K562 (cell line): ENCODE measurements around the gene ZNF516. TPM values are rescaled to one million over a fixed set of nuclear protein-coding genes. Genes with fewer than 3 reads are reported as not detected.

ENCODE experiments used
- ATAC-seq: fragments of 200-7000 bp; cut with Tn5 transposase; 3 replicates; pipeline ENCODE4 v1.9.1; 2020; ENCODE audit warnings: moderate library complexity
- BruUV-seq: library from RNA; stranded (reverse); fragments of 400-500 nt; replicated peaks from 2 replicates; lab custom pipeline; 2021; lab: Mats Ljungman, UMichigan
- CTCF ChIA-PET: fragments of 300-600 bp; formaldehyde crosslinking; extraction: SDS; loops from one replicate; lab custom pipeline; 2021; ENCODE audit warnings: low intra/inter-chr PET ratio; lab: Yijun Ruan, JAX
- POLR2A ChIA-PET: fragments of 300-600, 350-650 bp; sonication (Branson Sonifier 250); formaldehyde crosslinking; extraction: SDS; loops from one replicate; lab custom pipeline; 2021; ENCODE audit warnings: antibody characterized with exemption, inconsistent platforms; lab: Yijun Ruan, JAX
- DNase-seq, 4 experiments: peaks; one replicate each; pipeline versions ENCODE4 v3.0.0 to v3.0.0-alpha.2; 2011 to 2018; ENCODE audit warnings: low spot score in 3 of 4, mixed read lengths in 3 of 4; ENCODE audit errors: extremely low read depth in 1 of 4
- FAIRE-seq: peaks from 2 replicates; lab custom pipeline; 2011; peaks lifted over from hg19 to GRCh38; lab: Jason Lieb, UNC
- H2AFZ ChIP-seq: 2 replicates; pipeline ENCODE4 v1.6.0; 2011; ENCODE audit warnings: low read depth, low read length, control low read depth, inconsistent platforms
- H3K27ac ChIP-seq: fragments of 200-600 bp; 3 replicates; pipeline ENCODE4 v1.8.0; 2011; ENCODE audit warnings: low read depth, mild to moderate bottlenecking, control low read depth, inconsistent platforms, low read length, moderate library complexity, mixed read lengths; ENCODE audit errors: extremely low read depth
- H3K27me3 ChIP-seq, 2 experiments: fragments of 300-600 bp in 1 of 2; 2 replicates in 1 of 2; 3 replicates in 1 of 2; pipeline versions ENCODE4 v1.6.0 to v1.8.0; 2011; ENCODE audit warnings: inconsistent platforms in 2 of 2, low read length in 2 of 2, mild to moderate bottlenecking in 1 of 2, mixed read lengths in 1 of 2, moderate library complexity in 1 of 2; ENCODE audit not compliant: control insufficient read depth in 2 of 2, insufficient read depth in 2 of 2
- H3K36me3 ChIP-seq: fragments of 300-600 bp; 3 replicates; pipeline ENCODE4 v1.8.0; 2011; ENCODE audit warnings: mild to moderate bottlenecking, low read length, inconsistent platforms; ENCODE audit not compliant: control insufficient read depth, insufficient read depth
- H3K4me1 ChIP-seq, 2 experiments: fragments of 200-600 bp in 1 of 2; replicated peaks in 1 of 2; 2 replicates in 1 of 2; 3 replicates in 1 of 2; pipeline versions ENCODE4 v1.5.1 to v1.8.0; 2011; ENCODE audit warnings: inconsistent platforms in 2 of 2, low read length in 2 of 2, mild to moderate bottlenecking in 1 of 2, mixed read lengths in 1 of 2, moderate library complexity in 1 of 2; ENCODE audit not compliant: control insufficient read depth in 2 of 2, insufficient read depth in 2 of 2
- H3K4me2 ChIP-seq: 2 replicates; pipeline ENCODE4 v1.6.1; 2011; ENCODE audit warnings: low read length, control low read depth, inconsistent platforms, mixed read lengths; ENCODE audit not compliant: insufficient read depth
- H3K4me3 ChIP-seq: fragments of 200-600 bp; sonication (generic), shearing (Covaris generic); 2 replicates; pipeline ENCODE4 v1.5.1; 2016; ENCODE audit warnings: control low read depth, inconsistent platforms
- H3K79me2 ChIP-seq: fragments of 200-600 bp; 3 replicates; pipeline ENCODE4 v1.8.0; 2011; ENCODE audit warnings: low read length, inconsistent platforms; ENCODE audit not compliant: control insufficient read depth, insufficient read depth
- H3K9ac ChIP-seq, 2 experiments: 2 replicates each; pipeline versions ENCODE4 v1.6.0 to v1.6.1; 2011; ENCODE audit warnings: low read depth in 2 of 2, low read length in 2 of 2, control low read depth in 1 of 2, inconsistent platforms in 1 of 2, mild to moderate bottlenecking in 1 of 2, mixed read lengths in 1 of 2; ENCODE audit not compliant: insufficient read depth in 1 of 2
- H3K9me1 ChIP-seq: one replicate; pipeline ENCODE4 v1.6.0; 2011; ENCODE audit warnings: inconsistent platforms, mild to moderate bottlenecking, low read length, moderate library complexity; ENCODE audit not compliant: control insufficient read depth, insufficient read depth
- H3K9me3 ChIP-seq: replicated peaks from 2 replicates; pipeline ENCODE4 v1.5.1; 2011; ENCODE audit warnings: low read depth, low read length, inconsistent platforms; ENCODE audit not compliant: control insufficient read depth, insufficient read depth
- H4K20me1 ChIP-seq: replicated peaks from 2 replicates; pipeline ENCODE4 v1.6.1; 2011; ENCODE audit warnings: low read length, inconsistent platforms, mixed read lengths; ENCODE audit not compliant: control insufficient read depth, insufficient read depth
- CSDE1 ChIP-seq, 2 experiments: fragments of 450-650 bp; IDR thresholded peaks; 2 replicates each; pipeline ENCODE4 v1.6.1; 2016; ENCODE audit warnings: mild to moderate bottlenecking in 1 of 2
- ESRRB ChIP-seq: fragments of 250-450 bp; sonication (Bioruptor Pico); IDR thresholded peaks from 2 replicates; pipeline ENCODE4 v1.5.0; 2020; ENCODE audit warnings: mild to moderate bottlenecking, moderate library complexity, borderline replicate concordance
- GABPB1 ChIP-seq: sonication (generic); formaldehyde crosslinking; IDR thresholded peaks from 2 replicates; pipeline ENCODE4 v1.8.0; 2022; ENCODE audit warnings: mild to moderate bottlenecking, missing genetic modification reagents
- PURB ChIP-seq: sonication (generic); formaldehyde crosslinking; IDR thresholded peaks from 2 replicates; pipeline ENCODE4 v1.9.0; 2021; ENCODE audit warnings: low read depth, mild to moderate bottlenecking, missing genetic modification reagents
- RBM39 ChIP-seq: fragments of 200-400 bp; formaldehyde crosslinking; optimal IDR thresholded peaks from 2 replicates; pipeline ENCODE3; 2018; ENCODE audit warnings: low read depth, low read length
- ZNF224 ChIP-seq: sonication (generic); formaldehyde crosslinking; IDR thresholded peaks from 2 replicates; pipeline ENCODE4 v1.8.0; 2022; ENCODE audit warnings: mild to moderate bottlenecking, missing genetic modification reagents
- WGBS: fragments of 100-300 bp; shearing (Covaris generic); methylation state at CpG from one replicate; pipeline ENCODE4 v1.1.6; 2016; ENCODE audit warnings: low coverage, mixed read lengths; ENCODE audit not compliant: insufficient coverage; ENCODE audit errors: missing lambda C conversion rate; 5-methylcytosine and 5-hydroxymethylcytosine counted together
- in situ Hi-C: fragments of 300-500 bp; cut with MboI; formaldehyde crosslinking; loops from 4 replicates; pipeline ENCODE4 v1.15.0; 2018; ENCODE audit warnings: inconsistent platforms, mixed read lengths
- intact Hi-C: fragments of 100-400 bp; cut with micrococcal nuclease; formaldehyde crosslinking; loops from 2 replicates; pipeline ENCODE4 v1.14.2; 2022
- polyA plus RNA-seq, 8 experiments: library from polyadenylated mRNA; depleted of rRNA in 4 of 8; stranded (reverse) in 5 of 8; unstranded in 3 of 8; fragments of >200 nt; fragmentation: Nextera tagmentation in 2 of 8; fragmentation: Illumina TruSeq in 1 of 8; extraction: Ambion mirVana in 2 of 8; extraction: Trizol in 1 of 8; gene quantifications; 2 replicates each; pipeline versions ENCODE4 v1.2.1 to v1.2.3, GENCODE V29; 2011 to 2014; ENCODE audit warnings: inconsistent platforms in 1 of 8, missing spikeins in 1 of 8
- total RNA-seq, 7 experiments: library from RNA; depleted of rRNA in 6 of 7; stranded (reverse); fragments of >200 nt in 6 of 7; fragmentation: Illumina TruSeq in 2 of 7; extraction: Trizol in 2 of 7; gene quantifications; 2 replicates each; pipeline versions ENCODE4 v1.2.1 to v1.2.3, GENCODE V29; 2011 to 2021; ENCODE audit warnings: low replicate concordance in 1 of 7
- TF ChIP-seq, protein P1 (sequence below): IDR thresholded peaks from 2 replicates; pipeline ENCODE4 v1.6.1; 2011; ENCODE audit not compliant: insufficient read length; ENCODE audit errors: extremely low read depth
- TF ChIP-seq, protein P2 (sequence below), 2 experiments: fragments of 450-650 bp; formaldehyde crosslinking in 1 of 2; IDR thresholded peaks; 2 replicates each; pipeline versions ENCODE4 v1.4.0 to v1.6.1; 2014 to 2020; ENCODE audit warnings: mild to moderate bottlenecking in 2 of 2, borderline replicate concordance in 1 of 2, low read depth in 1 of 2
- TF ChIP-seq, protein P3 (sequence below): fragments of 200-800 bp; sonication (Bioruptor generic); IDR thresholded peaks from 2 replicates; pipeline ENCODE4 v1.6.1; 2017; ENCODE audit warnings: missing genetic modification characterization, missing compliant biosample characterization

ZNF516 gene
- total and polyA plus RNA-seq, 9 of the 15 experiments (the other 6 are each of a cell fraction or from before 2014, with no cell fraction given) = 0.04 to 0.20 (median 0.08) TPM; not detected in 3

- ChIA-PET POLR2A (no interaction called here), CTCF (interaction anchor here (2.2 kb wide), 1 partner anchor 312 kb away, joined by 19 read pairs; no protein-coding TSS in a partner anchor)
- Histone ChIP-seq H2AFZ (no peak overlapping the region), H3K4me1 (peaks cover 0 to 5% of the 10 kb centered on the region in 2 experiments; a peak in 1 of 5 replicates), H3K9ac (no peak overlapping the region), H3K79me2 (no peaks in the 10 kb centered on the region), H3K27me3 (peaks cover 0 to 5% of the 10 kb centered on the region in 2 experiments; a peak in 1 of 5 replicates), H3K36me3 (no peaks in the 10 kb centered on the region), H3K4me2 (no peak overlapping the region), H3K27ac (no peak overlapping the region), H3K9me1 (no peaks in the 10 kb centered on the region), H3K9me3 (no peaks in the 10 kb centered on the region), H4K20me1 (no peaks in the 10 kb centered on the region), H3K4me3 (no peak overlapping the region)
- WGBS = 2% methylated on average over 4 of the region's 5 CpGs
- intact Hi-C loops = loop anchor here (5.0 kb wide), 1 partner anchor 290 kb away; no protein-coding TSS in a partner anchor
- in situ Hi-C loops = no loop called here
- ATAC-seq (no peak), FAIRE-seq (no peak), DNase-seq (no peak)
- BruUV-seq = no TSS peak
- TF ChIP-seq, protein P1, sequence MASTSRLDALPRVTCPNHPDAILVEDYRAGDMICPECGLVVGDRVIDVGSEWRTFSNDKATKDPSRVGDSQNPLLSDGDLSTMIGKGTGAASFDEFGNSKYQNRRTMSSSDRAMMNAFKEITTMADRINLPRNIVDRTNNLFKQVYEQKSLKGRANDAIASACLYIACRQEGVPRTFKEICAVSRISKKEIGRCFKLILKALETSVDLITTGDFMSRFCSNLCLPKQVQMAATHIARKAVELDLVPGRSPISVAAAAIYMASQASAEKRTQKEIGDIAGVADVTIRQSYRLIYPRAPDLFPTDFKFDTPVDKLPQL = no peak
- no peak for TF ChIP-seq ESRRB
- TF ChIP-seq PURB (CRISPR knock-in tag) = no peak
- TF ChIP-seq, protein P2, sequence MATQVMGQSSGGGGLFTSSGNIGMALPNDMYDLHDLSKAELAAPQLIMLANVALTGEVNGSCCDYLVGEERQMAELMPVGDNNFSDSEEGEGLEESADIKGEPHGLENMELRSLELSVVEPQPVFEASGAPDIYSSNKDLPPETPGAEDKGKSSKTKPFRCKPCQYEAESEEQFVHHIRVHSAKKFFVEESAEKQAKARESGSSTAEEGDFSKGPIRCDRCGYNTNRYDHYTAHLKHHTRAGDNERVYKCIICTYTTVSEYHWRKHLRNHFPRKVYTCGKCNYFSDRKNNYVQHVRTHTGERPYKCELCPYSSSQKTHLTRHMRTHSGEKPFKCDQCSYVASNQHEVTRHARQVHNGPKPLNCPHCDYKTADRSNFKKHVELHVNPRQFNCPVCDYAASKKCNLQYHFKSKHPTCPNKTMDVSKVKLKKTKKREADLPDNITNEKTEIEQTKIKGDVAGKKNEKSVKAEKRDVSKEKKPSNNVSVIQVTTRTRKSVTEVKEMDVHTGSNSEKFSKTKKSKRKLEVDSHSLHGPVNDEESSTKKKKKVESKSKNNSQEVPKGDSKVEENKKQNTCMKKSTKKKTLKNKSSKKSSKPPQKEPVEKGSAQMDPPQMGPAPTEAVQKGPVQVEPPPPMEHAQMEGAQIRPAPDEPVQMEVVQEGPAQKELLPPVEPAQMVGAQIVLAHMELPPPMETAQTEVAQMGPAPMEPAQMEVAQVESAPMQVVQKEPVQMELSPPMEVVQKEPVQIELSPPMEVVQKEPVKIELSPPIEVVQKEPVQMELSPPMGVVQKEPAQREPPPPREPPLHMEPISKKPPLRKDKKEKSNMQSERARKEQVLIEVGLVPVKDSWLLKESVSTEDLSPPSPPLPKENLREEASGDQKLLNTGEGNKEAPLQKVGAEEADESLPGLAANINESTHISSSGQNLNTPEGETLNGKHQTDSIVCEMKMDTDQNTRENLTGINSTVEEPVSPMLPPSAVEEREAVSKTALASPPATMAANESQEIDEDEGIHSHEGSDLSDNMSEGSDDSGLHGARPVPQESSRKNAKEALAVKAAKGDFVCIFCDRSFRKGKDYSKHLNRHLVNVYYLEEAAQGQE (IDR thresholded peaks at IDR 0.05; ENCODE audit: borderline replicate concordance) = no peak
- TF ChIP-seq, protein P2 (CRISPR knock-in tag; IDR thresholded peaks at IDR 0.05; ENCODE audit: low read depth) = no peak
- TF ChIP-seq, protein P3, sequence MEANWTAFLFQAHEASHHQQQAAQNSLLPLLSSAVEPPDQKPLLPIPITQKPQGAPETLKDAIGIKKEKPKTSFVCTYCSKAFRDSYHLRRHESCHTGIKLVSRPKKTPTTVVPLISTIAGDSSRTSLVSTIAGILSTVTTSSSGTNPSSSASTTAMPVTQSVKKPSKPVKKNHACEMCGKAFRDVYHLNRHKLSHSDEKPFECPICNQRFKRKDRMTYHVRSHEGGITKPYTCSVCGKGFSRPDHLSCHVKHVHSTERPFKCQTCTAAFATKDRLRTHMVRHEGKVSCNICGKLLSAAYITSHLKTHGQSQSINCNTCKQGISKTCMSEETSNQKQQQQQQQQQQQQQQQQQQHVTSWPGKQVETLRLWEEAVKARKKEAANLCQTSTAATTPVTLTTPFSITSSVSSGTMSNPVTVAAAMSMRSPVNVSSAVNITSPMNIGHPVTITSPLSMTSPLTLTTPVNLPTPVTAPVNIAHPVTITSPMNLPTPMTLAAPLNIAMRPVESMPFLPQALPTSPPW = no peak
- no peak for TF ChIP-seq GABPB1 (CRISPR knock-in tag)
- TF ChIP-seq RBM39 = no peak
- TF ChIP-seq CSDE1 (IDR thresholded peaks at IDR 0.05) = no peak
- no peak for TF ChIP-seq ZNF224 (CRISPR knock-in tag)
Observed at GRCh38 chr18:76397631-76398030, 97.4 kb downstream of the ZNF516 start.
